HepG2 (cell line): Measurements from ENCODE around the gene NRG4. TPM values are rescaled to one million over a fixed set of nuclear protein-coding genes. Genes with fewer than 3 reads are reported as not detected.

Source experiments
- ATAC-seq: fragments of 200-7000 bp; cut with Tn5 transposase; 3 replicates; pipeline ENCODE4 v1.9.1; 2020; ENCODE audit warnings: mild to moderate bottlenecking, moderate library complexity
- BruUV-seq: library from RNA; stranded (reverse); fragments of 400-500 nt; replicated peaks from 2 replicates; lab custom pipeline; 2021; lab: Mats Ljungman, UMichigan
- CTCF ChIA-PET: fragments of 300-600 bp; formaldehyde crosslinking; extraction: SDS; loops from one replicate; lab custom pipeline; 2021; ENCODE audit warnings: low total read pairs, inconsistent platforms, low intra/inter-chr PET ratio; lab: Yijun Ruan, JAX
- POLR2A ChIA-PET: fragments of 350-600 bp; sonication (Branson Sonifier 250); formaldehyde crosslinking; loops from one replicate; lab custom pipeline; 2020; ENCODE audit warnings: antibody characterized with exemption, inconsistent platforms; lab: Yijun Ruan, JAX
- DNase-seq: peaks from one replicate; pipeline ENCODE4 v3.0.0-alpha.2; 2015; ENCODE audit warnings: low spot score
- FAIRE-seq: peaks from 3 replicates; lab custom pipeline; 2011; peaks lifted over from hg19 to GRCh38; lab: Jason Lieb, UNC
- H2AFZ ChIP-seq: one replicate; pipeline ENCODE4 v1.6.1; 2011; ENCODE audit warnings: low read length, inconsistent platforms
- H3K27ac ChIP-seq: fragments of 300-600 bp; 3 replicates; pipeline ENCODE4 v1.8.0; 2011; ENCODE audit warnings: mixed run types, mild to moderate bottlenecking, mixed read lengths, low read length, inconsistent platforms; ENCODE audit not compliant: insufficient read depth; ENCODE audit errors: extremely low read length
- H3K27me3 ChIP-seq, 2 experiments: fragments of 200-600 bp in 1 of 2; 2 replicates in 1 of 2; 3 replicates in 1 of 2; pipeline versions ENCODE4 v1.6.0 to v1.8.0; 2011; ENCODE audit warnings: low read length in 2 of 2, mild to moderate bottlenecking in 2 of 2, moderate library complexity in 2 of 2, inconsistent platforms in 1 of 2; ENCODE audit not compliant: insufficient read depth in 2 of 2, control insufficient read depth in 1 of 2
- H3K36me3 ChIP-seq, 2 experiments: fragments of 200-600 bp in 1 of 2; replicated peaks in 1 of 2; 2 replicates in 1 of 2; 3 replicates in 1 of 2; pipeline versions ENCODE4 v1.5.1 to v1.8.0; 2011; ENCODE audit warnings: low read length in 2 of 2, inconsistent platforms in 1 of 2; ENCODE audit not compliant: insufficient read depth in 2 of 2, control insufficient read depth in 1 of 2
- H3K4me1 ChIP-seq: 2 replicates; pipeline ENCODE4 v1.5.1; 2012; ENCODE audit warnings: low read length, inconsistent platforms; ENCODE audit not compliant: insufficient read depth
- H3K4me2 ChIP-seq: 2 replicates; pipeline ENCODE4 v1.6.0; 2011; ENCODE audit warnings: low read depth, low read length, inconsistent platforms
- H3K4me3 ChIP-seq, 3 experiments: fragments of 200-600 bp in 1 of 3; sonication (generic), shearing (Covaris generic) in 1 of 3; replicated peaks in 1 of 3; 2 replicates each; pipeline ENCODE4 v1.5.1; 2011 to 2016; ENCODE audit warnings: low read length in 3 of 3, inconsistent platforms in 2 of 3, low read depth in 2 of 3, mild to moderate bottlenecking in 2 of 3, control low read depth in 1 of 3, mixed read lengths in 1 of 3; ENCODE audit not compliant: insufficient read depth in 1 of 3
- H3K79me2 ChIP-seq: one replicate; pipeline ENCODE4 v1.6.1; 2011; ENCODE audit warnings: low read length, inconsistent platforms; ENCODE audit not compliant: insufficient read depth
- H3K9ac ChIP-seq: 2 replicates; pipeline ENCODE4 v1.6.0; 2011; ENCODE audit warnings: mild to moderate bottlenecking, low read depth, low read length, inconsistent platforms; ENCODE audit not compliant: insufficient read depth
- H3K9me3 ChIP-seq: 2 replicates; pipeline ENCODE4 v1.5.1; 2012; ENCODE audit warnings: mild to moderate bottlenecking, low read length
- H4K20me1 ChIP-seq: 2 replicates; pipeline ENCODE4 v1.6.0; 2011; ENCODE audit warnings: inconsistent platforms, mild to moderate bottlenecking, low read length, moderate library complexity; ENCODE audit not compliant: insufficient read depth
- ATF4 ChIP-seq, 2 experiments: fragments of 450-650 bp in 1 of 2; sonication (generic) in 1 of 2; formaldehyde crosslinking; IDR thresholded peaks; 2 replicates each; pipeline versions ENCODE4 v1.5.0 to v1.8.0; 2020 to 2022; ENCODE audit warnings: mild to moderate bottlenecking in 1 of 2, missing genetic modification reagents in 1 of 2
- CEBPG ChIP-seq: IDR thresholded peaks from 2 replicates; pipeline ENCODE4 v1.6.1; 2016
- DMAP1 ChIP-seq: IDR thresholded peaks from 2 replicates; pipeline ENCODE4 v1.6.1; 2016
- DRAP1 ChIP-seq: IDR thresholded peaks from 2 replicates; pipeline ENCODE4 v1.6.1; 2016; ENCODE audit warnings: missing genetic modification reagents, missing compliant biosample characterization
- FOXA1 ChIP-seq, 2 experiments: fragments of 450-650 bp in 1 of 2; sonication (generic) in 1 of 2; formaldehyde crosslinking in 1 of 2; IDR thresholded peaks; 2 replicates each; pipeline versions ENCODE4 v1.4.0 to v1.6.1; 2016 to 2020; ENCODE audit warnings: missing genetic modification reagents in 1 of 2
- FOXJ3 ChIP-seq: sonication (generic); formaldehyde crosslinking; IDR thresholded peaks from 2 replicates; pipeline ENCODE4 v1.4.0; 2020; ENCODE audit warnings: missing genetic modification reagents, mild to moderate bottlenecking, borderline replicate concordance
- FOXP1 ChIP-seq, 2 experiments: fragments of 450-650 bp in 1 of 2; IDR thresholded peaks; 2 replicates each; pipeline ENCODE4 v1.6.1; 2017 to 2018; ENCODE audit warnings: antibody characterized with exemption in 1 of 2
- HHEX ChIP-seq: IDR thresholded peaks from 2 replicates; pipeline ENCODE4 v1.6.1; 2016; ENCODE audit warnings: control low read depth
- NFIB ChIP-seq: sonication (generic); formaldehyde crosslinking; IDR thresholded peaks from 2 replicates; pipeline ENCODE4 v1.9.0; 2021; ENCODE audit warnings: missing genetic modification reagents, mild to moderate bottlenecking, borderline replicate concordance
- NONO ChIP-seq, 2 experiments: fragments of 450-650 bp in 1 of 2; sonication (generic) in 1 of 2; formaldehyde crosslinking in 1 of 2; IDR thresholded peaks in 1 of 2; conservative IDR thresholded peaks in 1 of 2; 2 replicates each; pipeline versions ENCODE4 v1.6.1 to v1.8.0; 2017 to 2022; ENCODE audit warnings: mild to moderate bottlenecking in 1 of 2, missing genetic modification reagents in 1 of 2, moderate library complexity in 1 of 2
- NR2F6 ChIP-seq, 2 experiments: IDR thresholded peaks; 2 replicates each; pipeline ENCODE4 v1.6.1; 2016; ENCODE audit warnings: antibody characterized with exemption in 1 of 2, mild to moderate bottlenecking in 1 of 2
- PAF1 ChIP-seq: IDR thresholded peaks from 2 replicates; pipeline ENCODE4 v1.6.1; 2016; ENCODE audit warnings: missing genetic modification reagents, missing compliant biosample characterization
- PRPF4 ChIP-seq: fragments of 200-400 bp; formaldehyde crosslinking; IDR thresholded peaks from 2 replicates; pipeline ENCODE4 v1.6.1; 2016; ENCODE audit warnings: low read length, low read depth; ENCODE audit not compliant: poor library complexity, severe bottlenecking
- SPEN ChIP-seq: sonication (generic); formaldehyde crosslinking; IDR thresholded peaks from 2 replicates; pipeline ENCODE4 v1.5.1; 2020; ENCODE audit warnings: low read depth, mild to moderate bottlenecking, missing genetic modification reagents
- ZC3H4 ChIP-seq: sonication (generic); formaldehyde crosslinking; IDR thresholded peaks from 2 replicates; pipeline ENCODE4 v1.4.0; 2020; ENCODE audit warnings: missing genetic modification reagents, borderline replicate concordance
- ZNF143 ChIP-seq: sonication (generic); formaldehyde crosslinking; IDR thresholded peaks from 2 replicates; pipeline ENCODE4 v1.4.0; 2020; ENCODE audit warnings: missing genetic modification reagents
- ZNF703 ChIP-seq: sonication (generic); formaldehyde crosslinking; IDR thresholded peaks from 2 replicates; pipeline ENCODE4 v1.5.1; 2020; ENCODE audit warnings: missing genetic modification reagents, mild to moderate bottlenecking, moderate library complexity, borderline replicate concordance
- WGBS: methylation state at CpG from one replicate; pipeline ENCODE4 v1.1.6; 2017; ENCODE audit warnings: low lambda C conversion rate; 5-methylcytosine and 5-hydroxymethylcytosine counted together
- in situ Hi-C: cut with HindIII; loops from 2 replicates; pipeline ENCODE4 v1.10.0; 2017; ENCODE audit warnings: low pct_unique_long_range_greater_than_20kb; ENCODE audit not compliant: extremely low pct_ligation_motif_present
- intact Hi-C: fragments of 100-400 bp; cut with micrococcal nuclease; formaldehyde crosslinking; loops from one replicate; pipeline ENCODE4 v1.10.0; 2022; ENCODE audit not compliant: unreplicated experiment
- polyA plus RNA-seq, 8 experiments: library from polyadenylated mRNA; depleted of rRNA in 3 of 8; stranded (reverse) in 7 of 8; unstranded in 1 of 8; fragments of >200 nt; fragmentation: Illumina TruSeq in 4 of 8; extraction: Trizol in 4 of 8; gene quantifications; 2 replicates each; pipeline versions ENCODE4 v1.2.1 to v1.2.3, GENCODE V29; 2011 to 2016; ENCODE audit warnings: low read depth in 4 of 8, missing spikeins in 1 of 8, mixed read lengths in 1 of 8; ENCODE audit not compliant: insufficient read depth in 1 of 8
- total RNA-seq, 5 experiments: library from RNA; depleted of rRNA; stranded (reverse); fragments of >200 nt; fragmentation: Illumina TruSeq; extraction: Trizol; gene quantifications; 2 replicates each; pipeline ENCODE4 v1.2.3, GENCODE V29; 2016; ENCODE audit warnings: low read depth in 1 of 5
- TF ChIP-seq, protein P1 (sequence below): sonication (generic); formaldehyde crosslinking; IDR thresholded peaks from 2 replicates; pipeline ENCODE4 v1.4.0; 2020; ENCODE audit warnings: mild to moderate bottlenecking, missing genetic modification reagents, borderline replicate concordance

The NRG4 gene
- total and polyA plus RNA-seq, 2 of the 13 experiments (the other 11 are each of a cell fraction or from before 2014, with no cell fraction given) = 0.01 TPM; not detected in 1

- FAIRE-seq = no peak
- intact Hi-C loops = no loop called here
- TF ChIP-seq DRAP1 (CRISPR knock-in tag) (no peak), NR2F6 (IDR thresholded peaks at IDR 0.05) (peak; percentile 54), NR2F6 (CRISPR knock-in tag; IDR thresholded peaks at IDR 0.05) (no peak), NONO (IDR thresholded peaks at IDR 0.05) (no peak), NONO (CRISPR knock-in tag; conservative IDR thresholded peaks at IDR 0.05) (no peak), ZNF703 (CRISPR knock-in tag) (no peak), PRPF4 (no peak), ZC3H4 (CRISPR knock-in tag) (no peak), FOXP1 (IDR thresholded peaks at IDR 0.05) (no peak), FOXP1 (CRISPR knock-in tag; IDR thresholded peaks at IDR 0.05) (peak; percentile 29; the same call in 1 of the 2 replicates), FOXJ3 (CRISPR knock-in tag) (0 out of 2 replicates have a peak, but pooled peaks have one; percentile 16), FOXA1 (IDR thresholded peaks at IDR 0.05) (peak; percentile 44; the same call in 1 of the 2 replicates), FOXA1 (CRISPR knock-in tag; IDR thresholded peaks at IDR 0.05) (peak; percentile 63), SPEN (CRISPR knock-in tag) (no peak), ZNF143 (CRISPR knock-in tag) (no peak), CEBPG (CRISPR knock-in tag) (peak; percentile 62; the same call in 1 of the 2 replicates), ATF4 (CRISPR knock-in tag; IDR thresholded peaks at IDR 0.05) (0 out of 4 replicates have a peak, but pooled peaks of 1 of the 2 experiments have one; percentile 21), DMAP1 (CRISPR knock-in tag) (no peak), NFIB (CRISPR knock-in tag) (no peak), PAF1 (no peak), HHEX (CRISPR knock-in tag) (peak; percentile 91)
- TF ChIP-seq, protein P1, sequence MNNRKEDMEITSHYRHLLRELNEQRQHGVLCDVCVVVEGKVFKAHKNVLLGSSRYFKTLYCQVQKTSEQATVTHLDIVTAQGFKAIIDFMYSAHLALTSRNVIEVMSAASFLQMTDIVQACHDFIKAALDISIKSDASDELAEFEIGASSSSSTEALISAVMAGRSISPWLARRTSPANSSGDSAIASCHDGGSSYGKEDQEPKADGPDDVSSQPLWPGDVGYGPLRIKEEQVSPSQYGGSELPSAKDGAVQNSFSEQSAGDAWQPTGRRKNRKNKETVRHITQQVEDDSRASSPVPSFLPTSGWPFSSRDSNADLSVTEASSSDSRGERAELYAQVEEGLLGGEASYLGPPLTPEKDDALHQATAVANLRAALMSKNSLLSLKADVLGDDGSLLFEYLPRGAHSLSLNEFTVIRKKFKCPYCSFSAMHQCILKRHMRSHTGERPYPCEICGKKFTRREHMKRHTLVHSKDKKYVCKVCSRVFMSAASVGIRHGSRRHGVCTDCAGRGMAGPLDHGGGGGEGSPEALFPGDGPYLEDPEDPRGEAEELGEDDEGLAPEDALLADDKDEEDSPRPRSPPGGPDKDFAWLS = no peak
These were observed 50.9 kb downstream of the NRG4 start for GRCh38 chr15:75961331-75961730.

More at GRCh38 chr15:75961331-75961730, 50.9 kb downstream of the NRG4 start:
- CTCF ChIA-PET = no interaction called here
- Histone ChIP-seq H3K79me2 (no peaks in the 10 kb centered on the region), H3K9ac (no peak overlapping the region), H3K4me1 (peaks cover 14% of the 10 kb centered on the region), H3K27me3 (peaks cover 3 to 4% of the 10 kb centered on the region in 2 experiments; a peak in 1 of 5 replicates), H3K27ac (no peak overlapping the region), H3K36me3 (no peaks in the 10 kb centered on the region), H3K4me2 (no peak overlapping the region), H3K4me3 (no peak overlapping the region), H3K9me3 (no peaks in the 10 kb centered on the region), H2AFZ (no peak overlapping the region), H4K20me1 (no peaks in the 10 kb centered on the region)
- POLR2A ChIA-PET = no interaction called here
- ATAC-seq (no peak), DNase-seq (no peak)
- BruUV-seq = no TSS peak
- in situ Hi-C loops = no loop called here
- WGBS = 32% methylated on average over 1 of the region's 1 CpG
